HCT116 (cell line): Measurements from ENCODE around the gene CGB7.
A peak's percentile ranks its signal among the peaks of the same experiment; 100 is the strongest.
"Not testable (repeated sequence)": the region's sequence is repeated elsewhere in the genome, so short reads cannot be mapped to it uniquely, and the experiment has no call there.

Source experiments
- CBX3 ChIP-seq: IDR thresholded peaks from 2 replicates; pipeline ENCODE4 v1.6.1; 2012; ENCODE audit warnings: low read depth
- CEBPB ChIP-seq: IDR thresholded peaks from 2 replicates; pipeline ENCODE4 v1.6.1; 2012; ENCODE audit warnings: low read depth
- EZH2 ChIP-seq: fragments of 200-600 bp; sonication (generic); IDR thresholded peaks from 2 replicates; pipeline ENCODE4 v1.6.1; 2017; ENCODE audit warnings: antibody characterized with exemption, mixed run types
- EZH2phosphoT487 ChIP-seq: fragments of 200-600 bp; IDR thresholded peaks from 2 replicates; pipeline ENCODE4 v1.6.1; 2018; ENCODE audit warnings: antibody characterized with exemption, borderline replicate concordance
- JUND ChIP-seq: IDR thresholded peaks from 2 replicates; pipeline ENCODE4 v1.6.1; 2012
- POLR2A ChIP-seq: IDR thresholded peaks from 2 replicates; pipeline ENCODE4 v1.7.0; 2011; ENCODE audit warnings: borderline replicate concordance; ENCODE audit not compliant: insufficient read depth, insufficient read length; ENCODE audit errors: extremely low read depth
- POLR2AphosphoS5 ChIP-seq: IDR thresholded peaks from 2 replicates; pipeline ENCODE4 v1.6.1; 2011; ENCODE audit warnings: mild to moderate bottlenecking, low read depth, low read length, moderate library complexity
- RAD21 ChIP-seq: IDR thresholded peaks from 2 replicates; pipeline ENCODE4 v1.6.1; 2012; ENCODE audit warnings: low read depth, mild to moderate bottlenecking
- YY1 ChIP-seq: IDR thresholded peaks from 2 replicates; pipeline ENCODE4 v1.6.1; 2011; ENCODE audit warnings: low read length, low read depth, moderate library complexity, mild to moderate bottlenecking; ENCODE audit not compliant: insufficient replicate concordance; ENCODE audit errors: extremely low read depth
- TF ChIP-seq, protein P1 (sequence below): IDR thresholded peaks from 2 replicates; pipeline ENCODE4 v1.6.1; 2012; ENCODE audit warnings: low read depth
- TF ChIP-seq, protein P2 (sequence below): IDR thresholded peaks from 2 replicates; pipeline ENCODE4 v1.6.1; 2011; ENCODE audit warnings: mild to moderate bottlenecking, low read length, moderate library complexity; ENCODE audit not compliant: insufficient replicate concordance; ENCODE audit errors: extremely low read depth
- TF ChIP-seq, protein P3 (sequence below): IDR thresholded peaks from 2 replicates; pipeline ENCODE4 v1.6.1; 2012
- TF ChIP-seq, protein P4 (sequence below), 3 experiments: fragments of 200-600 bp in 1 of 3; sonication (generic) in 1 of 3; IDR thresholded peaks in 2 of 3; conservative IDR thresholded peaks in 1 of 3; 2 replicates each; pipeline ENCODE4 v1.5.1; 2012 to 2017; ENCODE audit warnings: low read depth in 2 of 3, low read length in 2 of 3, antibody characterized with exemption in 1 of 3, borderline replicate concordance in 1 of 3, control low read depth in 1 of 3, mild to moderate bottlenecking in 1 of 3, mixed read lengths in 1 of 3, mixed run types in 1 of 3, moderate library complexity in 1 of 3; ENCODE audit not compliant: insufficient read depth in 1 of 3

DNA sequence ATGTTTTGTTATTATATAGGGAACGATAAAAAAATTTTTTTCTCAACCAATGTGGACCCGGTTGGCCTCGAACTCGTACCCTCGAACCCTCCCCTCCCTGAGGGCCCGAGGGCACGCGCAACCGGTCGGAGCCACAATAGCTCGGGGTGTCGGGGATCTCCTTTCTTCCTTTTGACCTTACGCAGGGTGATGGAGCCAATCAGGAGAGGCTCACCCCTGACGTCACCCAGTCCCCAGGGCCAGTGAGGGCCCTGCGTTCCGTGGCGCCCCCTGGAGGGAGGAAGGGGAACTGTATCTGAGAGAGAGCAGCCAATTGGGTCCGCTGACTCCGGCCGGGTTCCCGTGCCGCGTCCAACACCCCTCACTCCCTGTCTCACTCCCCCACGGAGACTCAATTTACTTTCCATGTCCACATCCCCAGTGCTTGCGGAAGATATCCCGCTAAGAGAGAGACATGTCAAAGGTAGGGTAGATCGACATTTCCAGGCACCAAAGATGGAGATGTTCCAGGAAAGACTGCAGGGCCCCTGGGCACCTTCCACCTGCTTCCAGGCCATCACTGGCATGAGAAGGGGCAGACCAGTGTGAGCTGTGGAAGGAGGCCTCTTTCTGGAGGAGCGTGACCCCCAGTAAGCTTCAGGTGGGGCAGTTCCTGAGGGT is 25.8 kb downstream of the CGB7 start, which contains the start of gene CGB2:
- TF ChIP-seq, protein P1, sequence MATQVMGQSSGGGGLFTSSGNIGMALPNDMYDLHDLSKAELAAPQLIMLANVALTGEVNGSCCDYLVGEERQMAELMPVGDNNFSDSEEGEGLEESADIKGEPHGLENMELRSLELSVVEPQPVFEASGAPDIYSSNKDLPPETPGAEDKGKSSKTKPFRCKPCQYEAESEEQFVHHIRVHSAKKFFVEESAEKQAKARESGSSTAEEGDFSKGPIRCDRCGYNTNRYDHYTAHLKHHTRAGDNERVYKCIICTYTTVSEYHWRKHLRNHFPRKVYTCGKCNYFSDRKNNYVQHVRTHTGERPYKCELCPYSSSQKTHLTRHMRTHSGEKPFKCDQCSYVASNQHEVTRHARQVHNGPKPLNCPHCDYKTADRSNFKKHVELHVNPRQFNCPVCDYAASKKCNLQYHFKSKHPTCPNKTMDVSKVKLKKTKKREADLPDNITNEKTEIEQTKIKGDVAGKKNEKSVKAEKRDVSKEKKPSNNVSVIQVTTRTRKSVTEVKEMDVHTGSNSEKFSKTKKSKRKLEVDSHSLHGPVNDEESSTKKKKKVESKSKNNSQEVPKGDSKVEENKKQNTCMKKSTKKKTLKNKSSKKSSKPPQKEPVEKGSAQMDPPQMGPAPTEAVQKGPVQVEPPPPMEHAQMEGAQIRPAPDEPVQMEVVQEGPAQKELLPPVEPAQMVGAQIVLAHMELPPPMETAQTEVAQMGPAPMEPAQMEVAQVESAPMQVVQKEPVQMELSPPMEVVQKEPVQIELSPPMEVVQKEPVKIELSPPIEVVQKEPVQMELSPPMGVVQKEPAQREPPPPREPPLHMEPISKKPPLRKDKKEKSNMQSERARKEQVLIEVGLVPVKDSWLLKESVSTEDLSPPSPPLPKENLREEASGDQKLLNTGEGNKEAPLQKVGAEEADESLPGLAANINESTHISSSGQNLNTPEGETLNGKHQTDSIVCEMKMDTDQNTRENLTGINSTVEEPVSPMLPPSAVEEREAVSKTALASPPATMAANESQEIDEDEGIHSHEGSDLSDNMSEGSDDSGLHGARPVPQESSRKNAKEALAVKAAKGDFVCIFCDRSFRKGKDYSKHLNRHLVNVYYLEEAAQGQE = not testable (repeated sequence)
- not testable (repeated sequence) for TF ChIP-seq POLR2A, EZH2, POLR2AphosphoS5, EZH2phosphoT487, JUND, CEBPB, CBX3
- TF ChIP-seq, protein P2, sequence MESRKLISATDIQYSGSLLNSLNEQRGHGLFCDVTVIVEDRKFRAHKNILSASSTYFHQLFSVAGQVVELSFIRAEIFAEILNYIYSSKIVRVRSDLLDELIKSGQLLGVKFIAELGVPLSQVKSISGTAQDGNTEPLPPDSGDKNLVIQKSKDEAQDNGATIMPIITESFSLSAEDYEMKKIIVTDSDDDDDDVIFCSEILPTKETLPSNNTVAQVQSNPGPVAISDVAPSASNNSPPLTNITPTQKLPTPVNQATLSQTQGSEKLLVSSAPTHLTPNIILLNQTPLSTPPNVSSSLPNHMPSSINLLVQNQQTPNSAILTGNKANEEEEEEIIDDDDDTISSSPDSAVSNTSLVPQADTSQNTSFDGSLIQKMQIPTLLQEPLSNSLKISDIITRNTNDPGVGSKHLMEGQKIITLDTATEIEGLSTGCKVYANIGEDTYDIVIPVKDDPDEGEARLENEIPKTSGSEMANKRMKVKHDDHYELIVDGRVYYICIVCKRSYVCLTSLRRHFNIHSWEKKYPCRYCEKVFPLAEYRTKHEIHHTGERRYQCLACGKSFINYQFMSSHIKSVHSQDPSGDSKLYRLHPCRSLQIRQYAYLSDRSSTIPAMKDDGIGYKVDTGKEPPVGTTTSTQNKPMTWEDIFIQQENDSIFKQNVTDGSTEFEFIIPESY = not testable (repeated sequence)
- TF ChIP-seq, protein P3, sequence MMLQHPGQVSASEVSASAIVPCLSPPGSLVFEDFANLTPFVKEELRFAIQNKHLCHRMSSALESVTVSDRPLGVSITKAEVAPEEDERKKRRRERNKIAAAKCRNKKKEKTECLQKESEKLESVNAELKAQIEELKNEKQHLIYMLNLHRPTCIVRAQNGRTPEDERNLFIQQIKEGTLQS = not testable (repeated sequence)
- TF ChIP-seq, protein P4, sequence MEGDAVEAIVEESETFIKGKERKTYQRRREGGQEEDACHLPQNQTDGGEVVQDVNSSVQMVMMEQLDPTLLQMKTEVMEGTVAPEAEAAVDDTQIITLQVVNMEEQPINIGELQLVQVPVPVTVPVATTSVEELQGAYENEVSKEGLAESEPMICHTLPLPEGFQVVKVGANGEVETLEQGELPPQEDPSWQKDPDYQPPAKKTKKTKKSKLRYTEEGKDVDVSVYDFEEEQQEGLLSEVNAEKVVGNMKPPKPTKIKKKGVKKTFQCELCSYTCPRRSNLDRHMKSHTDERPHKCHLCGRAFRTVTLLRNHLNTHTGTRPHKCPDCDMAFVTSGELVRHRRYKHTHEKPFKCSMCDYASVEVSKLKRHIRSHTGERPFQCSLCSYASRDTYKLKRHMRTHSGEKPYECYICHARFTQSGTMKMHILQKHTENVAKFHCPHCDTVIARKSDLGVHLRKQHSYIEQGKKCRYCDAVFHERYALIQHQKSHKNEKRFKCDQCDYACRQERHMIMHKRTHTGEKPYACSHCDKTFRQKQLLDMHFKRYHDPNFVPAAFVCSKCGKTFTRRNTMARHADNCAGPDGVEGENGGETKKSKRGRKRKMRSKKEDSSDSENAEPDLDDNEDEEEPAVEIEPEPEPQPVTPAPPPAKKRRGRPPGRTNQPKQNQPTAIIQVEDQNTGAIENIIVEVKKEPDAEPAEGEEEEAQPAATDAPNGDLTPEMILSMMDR (IDR thresholded peaks at IDR 0.05 in 2 of 3, conservative IDR thresholded peaks at IDR 0.05 in 1 of 3; ENCODE audit: borderline replicate concordance in 1 of 3, insufficient read depth in 1 of 3, low read depth in 2 of 3, low read length in 2 of 3) = peak; percentile 28 to 71 (median 69); a peak in 5 of 6 replicates
- TF ChIP-seq RAD21 = peak; percentile 28; the same call in 1 of the 2 replicates
- TF ChIP-seq YY1 = peak; percentile 34
